ENCODE results near the gene SELENON. TPM values are rescaled to one million over a fixed set of nuclear protein-coding genes. Genes with fewer than 3 reads are reported as not detected.

The SELENON gene
- polyA plus RNA-seq, 1 of the 3 experiments (the other 2 are of a cell fraction) = 56.2 TPM

DNA sequence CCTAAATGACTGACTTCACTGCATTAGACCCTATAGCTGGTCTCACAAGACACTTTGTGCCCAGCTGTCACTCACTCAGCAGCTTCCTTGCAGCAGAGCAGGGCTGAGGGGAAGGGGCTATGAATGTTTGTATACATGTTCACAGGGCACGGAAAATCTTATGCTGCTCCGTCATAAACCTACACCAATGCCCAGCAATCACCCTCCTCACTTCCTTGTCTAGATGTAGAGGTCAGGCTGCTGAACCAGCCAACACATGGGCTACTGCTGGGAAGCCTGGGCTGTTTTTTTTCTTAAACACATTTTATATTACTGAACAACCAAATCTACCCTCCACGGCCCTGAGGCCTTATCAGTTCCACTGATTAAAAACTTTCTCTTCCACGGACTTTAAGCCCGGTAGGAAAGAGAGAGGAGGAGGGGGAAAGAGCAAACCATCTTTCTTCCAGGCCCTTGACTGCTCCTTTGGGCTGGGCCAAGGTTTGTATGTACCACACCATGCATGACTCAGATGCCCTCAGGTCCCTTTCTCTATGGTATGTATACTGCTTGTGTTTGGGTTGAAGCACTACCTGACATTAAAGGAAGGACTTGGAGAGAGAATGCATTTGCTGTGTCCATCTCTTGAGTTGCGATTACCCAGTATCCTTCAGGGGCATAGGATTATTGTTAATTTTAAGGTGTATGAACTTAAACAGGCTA lies 32.5 kb downstream of the SELENON start:
- H2AFZ ChIP-seq (ENCODE audit: low read depth) = no peak overlapping the region
- POLR2A ChIA-PET = interaction anchor here (0.9 kb wide), 1 partner anchor 184 kb away, joined by 3 read pairs; no protein-coding TSS in a partner anchor
- H3K36me3 ChIP-seq (replicated peaks in 1 of 2; ENCODE audit: control insufficient read depth in 1 of 2, insufficient read depth in 2 of 2, low read length in 1 of 2) = peaks cover 46 to 69% of the 10 kb centered on the region in 2 experiments
- H3K4me1 ChIP-seq (ENCODE audit: control insufficient read depth in 1 of 2, insufficient read depth in 2 of 2, low read depth in 1 of 2, low read length in 1 of 2) = no peaks in the 10 kb centered on the region
- H3K9ac ChIP-seq = no peak overlapping the region
- CTCF ChIA-PET = interaction anchor here (1.1 to 2.4 kb wide), 4 partner anchors 8 to 165 kb away, joined by 3 to 8 read pairs (median 7); partner anchors contain the start of gene PAFAH2
- no peak overlapping the region for H3K4me2 ChIP-seq
- H4K20me1 ChIP-seq (ENCODE audit: insufficient read depth) = no peaks in the 10 kb centered on the region
- no peak overlapping the region for H3K27ac ChIP-seq (ENCODE audit: low read depth in 2 of 2, low read length in 1 of 2)
- H3K9me2 ChIP-seq = no peaks in the 10 kb centered on the region
- no peak overlapping the region for H3K4me3 ChIP-seq (ENCODE audit: low read depth in 2 of 2, low read length in 1 of 2)
- TF ChIP-seq FOXM1 (IDR thresholded peaks at IDR 0.05; ENCODE audit: low read depth) (no peak), YY1 (IDR thresholded peaks at IDR 0.05; ENCODE audit: low read depth) (no peak), RXRA (IDR thresholded peaks at IDR 0.05; ENCODE audit: borderline replicate concordance, low read depth) (no peak), RFX5 (IDR thresholded peaks at IDR 0.05; ENCODE audit: low read length) (no peak), FOXJ3 (CRISPR knock-in tag; IDR thresholded peaks at IDR 0.05) (no peak)
- H3K27me3 ChIP-seq (ENCODE audit: insufficient read depth) = no peaks in the 10 kb centered on the region
- WGBS (ENCODE audit: low lambda C conversion rate) = 96% methylated on average over 5 of the region's 6 CpGs
- no peaks in the 10 kb centered on the region for H3K9me3 ChIP-seq
- no peaks in the 10 kb centered on the region for H3K79me2 ChIP-seq (ENCODE audit: insufficient read depth)
- H3F3A ChIP-seq (replicated peaks; ENCODE audit: insufficient read depth) = peaks cover 13% of the 10 kb centered on the region
- DNase-seq = no peak

DNA sequence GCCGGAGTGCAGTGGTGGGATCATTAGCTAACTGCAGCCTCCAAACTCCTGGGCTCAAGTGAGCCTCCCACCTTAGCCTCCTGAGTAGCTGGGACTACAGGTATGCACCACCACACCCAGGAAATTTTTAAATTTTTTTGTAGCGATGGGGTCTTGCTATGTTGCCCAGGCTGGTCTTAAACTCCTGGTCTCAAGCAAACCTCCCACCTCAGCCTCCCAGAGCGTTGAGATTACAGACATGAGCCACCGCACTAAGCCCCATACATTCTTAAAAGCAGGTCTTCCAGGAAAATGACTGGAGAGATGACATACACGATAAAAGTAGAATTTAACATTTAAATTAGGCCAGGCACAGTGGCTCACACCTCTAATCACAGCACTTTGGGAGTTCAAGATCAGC lies 33.2 kb downstream of the SELENON start:
- no peak for TF ChIP-seq EZH2phosphoT487 (IDR thresholded peaks at IDR 0.05; ENCODE audit: borderline replicate concordance, low read depth)
- no peak for TF ChIP-seq FOXJ3 (CRISPR knock-in tag; IDR thresholded peaks at IDR 0.05)
- TF ChIP-seq, protein P1, sequence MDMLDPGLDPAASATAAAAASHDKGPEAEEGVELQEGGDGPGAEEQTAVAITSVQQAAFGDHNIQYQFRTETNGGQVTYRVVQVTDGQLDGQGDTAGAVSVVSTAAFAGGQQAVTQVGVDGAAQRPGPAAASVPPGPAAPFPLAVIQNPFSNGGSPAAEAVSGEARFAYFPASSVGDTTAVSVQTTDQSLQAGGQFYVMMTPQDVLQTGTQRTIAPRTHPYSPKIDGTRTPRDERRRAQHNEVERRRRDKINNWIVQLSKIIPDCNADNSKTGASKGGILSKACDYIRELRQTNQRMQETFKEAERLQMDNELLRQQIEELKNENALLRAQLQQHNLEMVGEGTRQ (IDR thresholded peaks at IDR 0.05; ENCODE audit: borderline replicate concordance, low read depth, low read length) = no peak
- no peak for TF ChIP-seq NRF1 (IDR thresholded peaks at IDR 0.05; ENCODE audit: low read depth, low read length)
- no peak for TF ChIP-seq POLR2AphosphoS5 (IDR thresholded peaks at IDR 0.05; ENCODE audit: low read depth, low read length)

DNA sequence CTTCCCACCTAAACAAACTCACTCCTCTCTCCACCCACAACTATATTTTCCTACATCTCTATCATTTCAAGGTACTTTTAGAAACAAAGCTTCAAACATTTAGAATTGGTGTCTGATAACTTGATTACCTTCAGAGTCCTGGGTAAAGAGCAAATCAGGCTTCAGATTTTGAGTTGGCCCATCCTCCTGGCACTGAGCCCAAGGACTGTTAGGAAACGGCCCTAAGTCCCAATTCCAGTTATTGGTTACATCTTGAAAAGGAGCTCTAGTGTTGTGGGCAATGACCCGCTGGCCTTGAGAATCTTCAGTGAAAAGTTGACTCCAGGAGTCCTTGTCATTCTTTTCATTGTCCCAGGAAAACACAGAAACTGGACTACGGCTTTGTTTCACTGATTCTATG lies 34.9 kb downstream of the SELENON start:
- WGBS (ENCODE audit: low lambda C conversion rate) = 87% methylated on average over 3 of the region's 3 CpGs
- H3K27me3 ChIP-seq (ENCODE audit: insufficient read depth) = no peaks in the 10 kb centered on the region
- H3K79me2 ChIP-seq (ENCODE audit: insufficient read depth) = no peaks in the 10 kb centered on the region; the same call in 1 of the 2 replicates
- DNase-seq = no peak
- ChIA-PET CTCF (interaction anchor here (1.2 to 2.0 kb wide), 3 partner anchors 8 to 169 kb away, joined by 3 to 4 read pairs (median 3); no protein-coding TSS in a partner anchor), POLR2A (no interaction called here)
- TF ChIP-seq, protein P2, sequence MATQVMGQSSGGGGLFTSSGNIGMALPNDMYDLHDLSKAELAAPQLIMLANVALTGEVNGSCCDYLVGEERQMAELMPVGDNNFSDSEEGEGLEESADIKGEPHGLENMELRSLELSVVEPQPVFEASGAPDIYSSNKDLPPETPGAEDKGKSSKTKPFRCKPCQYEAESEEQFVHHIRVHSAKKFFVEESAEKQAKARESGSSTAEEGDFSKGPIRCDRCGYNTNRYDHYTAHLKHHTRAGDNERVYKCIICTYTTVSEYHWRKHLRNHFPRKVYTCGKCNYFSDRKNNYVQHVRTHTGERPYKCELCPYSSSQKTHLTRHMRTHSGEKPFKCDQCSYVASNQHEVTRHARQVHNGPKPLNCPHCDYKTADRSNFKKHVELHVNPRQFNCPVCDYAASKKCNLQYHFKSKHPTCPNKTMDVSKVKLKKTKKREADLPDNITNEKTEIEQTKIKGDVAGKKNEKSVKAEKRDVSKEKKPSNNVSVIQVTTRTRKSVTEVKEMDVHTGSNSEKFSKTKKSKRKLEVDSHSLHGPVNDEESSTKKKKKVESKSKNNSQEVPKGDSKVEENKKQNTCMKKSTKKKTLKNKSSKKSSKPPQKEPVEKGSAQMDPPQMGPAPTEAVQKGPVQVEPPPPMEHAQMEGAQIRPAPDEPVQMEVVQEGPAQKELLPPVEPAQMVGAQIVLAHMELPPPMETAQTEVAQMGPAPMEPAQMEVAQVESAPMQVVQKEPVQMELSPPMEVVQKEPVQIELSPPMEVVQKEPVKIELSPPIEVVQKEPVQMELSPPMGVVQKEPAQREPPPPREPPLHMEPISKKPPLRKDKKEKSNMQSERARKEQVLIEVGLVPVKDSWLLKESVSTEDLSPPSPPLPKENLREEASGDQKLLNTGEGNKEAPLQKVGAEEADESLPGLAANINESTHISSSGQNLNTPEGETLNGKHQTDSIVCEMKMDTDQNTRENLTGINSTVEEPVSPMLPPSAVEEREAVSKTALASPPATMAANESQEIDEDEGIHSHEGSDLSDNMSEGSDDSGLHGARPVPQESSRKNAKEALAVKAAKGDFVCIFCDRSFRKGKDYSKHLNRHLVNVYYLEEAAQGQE (IDR thresholded peaks at IDR 0.05; ENCODE audit: low read depth, low read length) = no peak
- TF ChIP-seq SIN3A (IDR thresholded peaks at IDR 0.05; ENCODE audit: borderline replicate concordance, low read depth, low read length) (no peak), EP300 (IDR thresholded peaks at IDR 0.05; ENCODE audit: borderline replicate concordance in 1 of 2, low read depth in 1 of 2, low read length in 1 of 2) (no peak), SMC3 (IDR thresholded peaks at IDR 0.05; ENCODE audit: low read depth, low read length) (no peak), TCF12 (IDR thresholded peaks at IDR 0.05) (no peak), CHD2 (IDR thresholded peaks at IDR 0.05; ENCODE audit: low read length, partially characterized antibody) (no peak), JUND (IDR thresholded peaks at IDR 0.05) (no peak), GABPA (IDR thresholded peaks at IDR 0.05; ENCODE audit: low read depth) (no peak)
- TF ChIP-seq, protein P3, sequence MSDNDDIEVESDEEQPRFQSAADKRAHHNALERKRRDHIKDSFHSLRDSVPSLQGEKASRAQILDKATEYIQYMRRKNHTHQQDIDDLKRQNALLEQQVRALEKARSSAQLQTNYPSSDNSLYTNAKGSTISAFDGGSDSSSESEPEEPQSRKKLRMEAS (IDR thresholded peaks at IDR 0.05; ENCODE audit: low read depth) = no peak
- no peak overlapping the region for H3K27ac ChIP-seq (ENCODE audit: low read depth in 2 of 2, low read length in 1 of 2)
- H3K9ac ChIP-seq = no peak overlapping the region
- peaks cover 13% of the 10 kb centered on the region for H3F3A ChIP-seq (replicated peaks; ENCODE audit: insufficient read depth)
- H3K36me3 ChIP-seq (replicated peaks in 1 of 2; ENCODE audit: control insufficient read depth in 1 of 2, insufficient read depth in 2 of 2, low read length in 1 of 2) = peaks cover 25 to 52% of the 10 kb centered on the region in 2 experiments
- no peaks in the 10 kb centered on the region for H4K20me1 ChIP-seq (ENCODE audit: insufficient read depth)
- H3K9me3 ChIP-seq = no peaks in the 10 kb centered on the region
- no peak overlapping the region for H3K4me2 ChIP-seq
- no peak overlapping the region for H2AFZ ChIP-seq (ENCODE audit: low read depth)
- no peaks in the 10 kb centered on the region for H3K9me2 ChIP-seq
- no peak overlapping the region for H3K4me3 ChIP-seq (ENCODE audit: low read depth in 2 of 2, low read length in 1 of 2)
- no peaks in the 10 kb centered on the region for H3K4me1 ChIP-seq (ENCODE audit: control insufficient read depth in 1 of 2, insufficient read depth in 2 of 2, low read depth in 1 of 2, low read length in 1 of 2)

More for the DNA sequence above, 33.2 kb downstream of the SELENON start:
- WGBS (ENCODE audit: low lambda C conversion rate) = 97% methylated on average over 5 of the region's 5 CpGs
- H3K27me3 ChIP-seq (ENCODE audit: insufficient read depth) = no peaks in the 10 kb centered on the region
- H4K20me1 ChIP-seq (ENCODE audit: insufficient read depth) = no peaks in the 10 kb centered on the region
- no peaks in the 10 kb centered on the region for H3K9me3 ChIP-seq
- H3K9ac ChIP-seq = no peak overlapping the region
- peaks cover 42 to 69% of the 10 kb centered on the region in 2 experiments for H3K36me3 ChIP-seq (replicated peaks in 1 of 2; ENCODE audit: control insufficient read depth in 1 of 2, insufficient read depth in 2 of 2, low read length in 1 of 2)
- no peaks in the 10 kb centered on the region; the same call in 1 of the 2 replicates for H3K79me2 ChIP-seq (ENCODE audit: insufficient read depth)
- POLR2A ChIA-PET = no interaction called here
- no peak overlapping the region for H3K4me3 ChIP-seq (ENCODE audit: low read depth in 2 of 2, low read length in 1 of 2)
- peaks cover 13% of the 10 kb centered on the region for H3F3A ChIP-seq (replicated peaks; ENCODE audit: insufficient read depth)
- no peak overlapping the region for H2AFZ ChIP-seq (ENCODE audit: low read depth)
- no peaks in the 10 kb centered on the region for H3K4me1 ChIP-seq (ENCODE audit: control insufficient read depth in 1 of 2, insufficient read depth in 2 of 2, low read depth in 1 of 2, low read length in 1 of 2)
- CTCF ChIA-PET = interaction anchor here (2.4 kb wide), 1 partner anchor 165 kb away, joined by 8 read pairs; the partner anchor contains the start of gene PAFAH2
- H3K4me2 ChIP-seq = no peak overlapping the region
- no peaks in the 10 kb centered on the region for H3K9me2 ChIP-seq
- DNase-seq = no peak
- H3K27ac ChIP-seq (ENCODE audit: low read depth in 2 of 2, low read length in 1 of 2) = no peak overlapping the region

Data from SK-N-SH (cell line).